ENCODE data around the gene HK1.

HK1 gene

GRCh38 chr10:69422676-69423075 is 144.4 kb downstream of the HK1 start:
- Mint-ChIP-seq H3K4me1 (peaks cover 36% of the 10 kb centered on the region), H3K27ac (no peak overlapping the region), H3K9me3 (no peaks in the 10 kb centered on the region), H3K4me3 (no peak overlapping the region), H3K36me3 (no peaks in the 10 kb centered on the region)
- ATAC-seq (no peak), DNase-seq (ENCODE audit: low spot score in 2 of 2) (no peak)

DNA sequence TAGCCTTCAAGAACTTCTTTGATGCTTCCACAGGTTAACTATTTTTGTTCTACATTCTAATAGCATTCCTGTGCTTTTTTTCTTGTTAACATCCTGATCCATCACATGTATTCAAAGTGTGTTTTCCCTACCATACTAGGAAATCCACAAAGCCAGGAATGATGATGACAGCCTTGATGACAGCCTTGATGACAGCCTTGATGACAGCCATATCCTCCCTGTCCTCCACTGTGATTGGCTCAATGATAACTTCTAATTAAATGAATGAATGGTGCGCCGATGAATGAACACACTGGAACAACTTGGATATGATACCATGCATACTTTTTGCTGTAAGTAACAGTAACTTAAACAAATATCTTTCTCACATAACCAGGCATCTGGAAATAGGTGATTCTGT is 146.7 kb downstream of the HK1 start:
- ATAC-seq (no peak), DNase-seq (ENCODE audit: low spot score in 2 of 2) (no peak)
- H3K36me3 Mint-ChIP-seq = no peaks in the 10 kb centered on the region
- H3K4me1 Mint-ChIP-seq = peaks cover 47% of the 10 kb centered on the region
- H3K9me3 Mint-ChIP-seq = no peaks in the 10 kb centered on the region
- no peak overlapping the region for H3K4me3 Mint-ChIP-seq
- no peak overlapping the region for H3K27ac Mint-ChIP-seq

GRCh38 chr10:69425511-69426298 is 147.4 kb downstream of the HK1 start:
- ATAC-seq = no peak
- H3K27ac Mint-ChIP-seq = peak overlapping the region; percentile 3

GRCh38 chr10:69426376-69426727 is 148.1 kb downstream of the HK1 start:
- DNase-seq (ENCODE audit: low spot score in 2 of 2) = no peak
- no peaks in the 10 kb centered on the region for H3K9me3 Mint-ChIP-seq
- peak overlapping the region; percentile 3 for H3K27ac Mint-ChIP-seq
- H3K4me3 Mint-ChIP-seq = no peak overlapping the region
- no peaks in the 10 kb centered on the region for H3K36me3 Mint-ChIP-seq
- peaks cover 47% of the 10 kb centered on the region for H3K4me1 Mint-ChIP-seq
- no peak for ATAC-seq

More at GRCh38 chr10:69425511-69426298, 147.4 kb downstream of the HK1 start:
- no peak for DNase-seq (ENCODE audit: low spot score in 2 of 2)
- no peaks in the 10 kb centered on the region for H3K9me3 Mint-ChIP-seq
- peaks cover 47% of the 10 kb centered on the region for H3K4me1 Mint-ChIP-seq
- H3K36me3 Mint-ChIP-seq = no peaks in the 10 kb centered on the region
- H3K4me3 Mint-ChIP-seq = no peak overlapping the region

DNA sequence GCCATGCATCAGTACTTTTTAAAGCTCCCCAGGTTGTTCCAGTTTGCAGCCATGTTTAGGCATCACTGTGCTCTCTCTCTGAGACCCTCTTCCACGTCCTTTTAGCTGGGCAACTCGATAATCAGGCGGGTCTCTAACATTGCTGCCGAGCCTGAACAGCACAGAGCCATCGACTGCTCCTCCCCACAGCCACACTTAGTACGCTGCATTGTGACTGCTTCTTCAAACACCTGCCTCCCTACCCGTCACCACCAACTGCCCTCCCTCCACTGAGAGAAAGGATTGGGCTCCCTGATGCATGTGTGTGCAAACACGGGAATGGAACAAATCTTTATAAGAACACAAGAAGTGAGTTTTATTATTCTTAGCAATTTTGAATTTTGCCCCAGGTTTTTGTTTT is 149.9 kb downstream of the HK1 start:
- Mint-ChIP-seq H3K4me1 (peaks cover 47% of the 10 kb centered on the region), H3K36me3 (no peaks in the 10 kb centered on the region), H3K4me3 (no peak overlapping the region), H3K27ac (no peak overlapping the region), H3K9me3 (no peaks in the 10 kb centered on the region)
- ATAC-seq (no peak), DNase-seq (ENCODE audit: low spot score in 2 of 2) (no peak)

DNA sequence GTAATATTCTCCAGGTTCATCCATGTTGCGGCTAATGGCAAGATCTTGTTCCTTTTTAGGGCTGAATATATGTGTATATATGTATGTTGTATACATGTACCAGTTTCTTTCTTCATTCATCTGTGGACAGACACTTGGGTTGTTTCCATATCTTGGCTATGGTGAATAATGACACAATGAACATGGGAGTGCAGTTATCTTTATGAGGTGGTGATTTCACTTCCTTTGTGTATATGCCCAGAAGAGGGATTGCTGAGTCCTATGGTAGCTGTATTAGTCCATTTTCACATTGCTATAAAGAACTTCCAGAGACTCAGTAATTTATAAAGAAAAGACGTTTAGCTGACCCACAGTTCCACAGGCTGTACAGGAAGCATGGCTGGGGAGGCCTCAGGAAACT is 155.9 kb downstream of the HK1 start:
- DNase-seq (ENCODE audit: low spot score in 2 of 2) (no peak), ATAC-seq (no peak)
- Mint-ChIP-seq H3K36me3 (no peaks in the 10 kb centered on the region), H3K9me3 (no peaks in the 10 kb centered on the region), H3K4me3 (no peak overlapping the region), H3K27ac (no peak overlapping the region), H3K4me1 (no peaks in the 10 kb centered on the region)

GRCh38 chr10:69434926-69435325 is 156.6 kb downstream of the HK1 start:
- ATAC-seq = no peak
- Mint-ChIP-seq H3K4me3 (no peak overlapping the region), H3K27ac (no peak overlapping the region), H3K36me3 (no peaks in the 10 kb centered on the region), H3K4me1 (no peaks in the 10 kb centered on the region), H3K9me3 (no peaks in the 10 kb centered on the region)
- DNase-seq (ENCODE audit: low spot score in 2 of 2) = no peak

- Mint-ChIP-seq H3K27ac (no peak overlapping the region), H3K4me1 (no peaks in the 10 kb centered on the region), H3K36me3 (no peaks in the 10 kb centered on the region), H3K4me3 (no peak overlapping the region), H3K9me3 (no peaks in the 10 kb centered on the region)
- ATAC-seq (no peak), DNase-seq (ENCODE audit: low spot score in 2 of 2) (no peak)
Measured at GRCh38 chr10:69435966-69436520, 157.7 kb downstream of the HK1 start.

- no peaks in the 10 kb centered on the region for H3K4me1 Mint-ChIP-seq
- no peak overlapping the region for H3K4me3 Mint-ChIP-seq
- no peaks in the 10 kb centered on the region for H3K36me3 Mint-ChIP-seq
- ATAC-seq = no peak
- no peaks in the 10 kb centered on the region for H3K9me3 Mint-ChIP-seq
- no peak for DNase-seq (ENCODE audit: low spot score in 2 of 2)
- H3K27ac Mint-ChIP-seq = no peak overlapping the region
Measured at GRCh38 chr10:69437321-69438259, 159.3 kb downstream of the HK1 start.

- no peak for ATAC-seq
- Mint-ChIP-seq H3K4me3 (no peak overlapping the region), H3K27ac (no peak overlapping the region), H3K9me3 (no peaks in the 10 kb centered on the region), H3K4me1 (no peaks in the 10 kb centered on the region), H3K36me3 (no peaks in the 10 kb centered on the region)
- no peak for DNase-seq (ENCODE audit: low spot score in 2 of 2)
Measured at GRCh38 chr10:69438536-69439349, 160.4 kb downstream of the HK1 start.

- Mint-ChIP-seq H3K36me3 (no peaks in the 10 kb centered on the region), H3K27ac (no peak overlapping the region), H3K4me3 (no peak overlapping the region), H3K9me3 (no peaks in the 10 kb centered on the region), H3K4me1 (no peaks in the 10 kb centered on the region)
- no peak for DNase-seq (ENCODE audit: low spot score in 2 of 2)
- ATAC-seq = no peak
Measured at GRCh38 chr10:69439350-69439739, 161.0 kb downstream of the HK1 start.

DNA sequence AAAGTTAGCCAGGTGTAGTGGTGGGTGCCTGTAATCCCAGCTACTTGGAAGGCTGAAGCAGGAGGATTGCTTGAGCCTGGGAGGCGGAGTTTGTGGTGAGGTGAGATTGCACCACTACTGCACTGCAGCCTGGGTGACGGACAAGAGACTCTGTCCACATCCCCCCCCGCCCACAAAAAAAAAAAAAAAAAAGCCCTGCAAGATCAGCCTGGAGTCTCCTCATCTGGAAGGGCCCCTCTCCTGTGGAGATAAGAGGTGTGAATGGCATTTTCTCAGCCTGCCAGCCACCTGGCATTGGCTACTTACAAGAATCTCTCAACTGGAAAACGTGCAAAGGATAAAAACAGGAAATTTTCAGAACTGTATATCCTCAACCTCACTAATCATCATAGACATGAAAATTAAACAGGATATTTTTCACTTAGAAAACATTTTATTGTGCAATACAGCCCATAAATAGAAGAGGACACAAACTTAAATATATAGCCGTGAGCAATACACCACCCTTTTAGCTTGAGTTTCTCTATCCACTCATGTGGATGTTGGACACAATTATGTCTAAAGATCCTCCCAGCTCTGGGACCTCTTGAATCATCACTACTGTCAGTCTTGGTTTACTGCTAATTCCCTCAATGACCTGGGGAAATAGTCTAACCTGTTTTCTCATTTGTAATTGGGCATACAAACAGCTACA is 161.7 kb downstream of the HK1 start:
- ATAC-seq (no peak), DNase-seq (ENCODE audit: low spot score in 2 of 2) (no peak)
- H3K4me1 Mint-ChIP-seq = no peaks in the 10 kb centered on the region
- H3K27ac Mint-ChIP-seq = no peak overlapping the region
- no peaks in the 10 kb centered on the region for H3K9me3 Mint-ChIP-seq
- no peaks in the 10 kb centered on the region for H3K36me3 Mint-ChIP-seq
- H3K4me3 Mint-ChIP-seq = no peak overlapping the region

- DNase-seq (ENCODE audit: low spot score in 2 of 2) = no peak
- no peaks in the 10 kb centered on the region for H3K9me3 Mint-ChIP-seq
- H3K36me3 Mint-ChIP-seq = no peaks in the 10 kb centered on the region
- H3K4me1 Mint-ChIP-seq = peaks cover 6% of the 10 kb centered on the region
- ATAC-seq = no peak
- no peak overlapping the region for H3K27ac Mint-ChIP-seq
- no peak overlapping the region for H3K4me3 Mint-ChIP-seq
Measured at GRCh38 chr10:69443354-69443753, 165.1 kb downstream of the HK1 start.

DNA sequence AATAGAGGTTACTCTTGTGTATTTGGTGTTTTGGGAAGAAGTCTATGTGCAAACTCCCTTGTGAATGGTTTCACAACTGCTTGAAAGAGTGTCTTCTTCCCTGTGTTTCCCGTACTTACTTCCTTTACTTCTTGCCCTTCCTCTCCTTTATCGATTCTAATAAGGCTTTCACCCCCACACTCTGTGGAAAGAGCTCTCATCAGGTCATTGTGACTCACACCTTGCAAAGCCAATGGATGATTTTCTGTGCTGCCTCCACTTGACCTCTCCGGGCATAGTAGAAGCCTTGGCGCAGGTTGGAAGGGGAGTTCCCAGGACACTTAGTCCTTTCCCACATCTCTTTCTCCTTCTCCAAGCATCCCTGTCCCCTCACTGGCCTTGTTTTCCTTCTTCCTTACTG is 166.7 kb downstream of the HK1 start:
- DNase-seq (ENCODE audit: low spot score in 2 of 2) (no peak), ATAC-seq (no peak)
- H3K4me1 Mint-ChIP-seq = peaks cover 12% of the 10 kb centered on the region
- H3K27ac Mint-ChIP-seq = no peak overlapping the region
- H3K4me3 Mint-ChIP-seq = no peak overlapping the region
- no peaks in the 10 kb centered on the region for H3K9me3 Mint-ChIP-seq
- H3K36me3 Mint-ChIP-seq = no peaks in the 10 kb centered on the region
